Ascending aorta (tissue), 2 donors: Measurements from ENCODE around the gene CEACAM3. TPM values are rescaled to one million over a fixed set of nuclear protein-coding genes. Genes with fewer than 3 reads are reported as not detected.

Experiments used
- DNase-seq, 2 donors: peaks; one replicate each; pipeline ENCODE4 v3.0.0-alpha.2; 2019; ENCODE audit warnings: low spot score in 2 of 2
- H3K27ac ChIP-seq, 2 donors: fragments of 200-600 bp; sonication (generic); one replicate each; pipeline ENCODE4 v1.5.1; 2016 to 2017; ENCODE audit warnings: mild to moderate bottlenecking in 1 of 2
- H3K27me3 ChIP-seq: fragments of 200-600 bp; sonication (generic); one replicate; pipeline ENCODE4 v1.5.1; 2017
- H3K36me3 ChIP-seq, 2 donors: fragments of 200-600 bp; sonication (generic); one replicate each; pipeline ENCODE4 v1.5.1; 2016
- H3K4me1 ChIP-seq, 2 donors: fragments of 200-600 bp; sonication (generic); one replicate each; pipeline ENCODE4 v1.5.1; 2016 to 2017; ENCODE audit warnings: mild to moderate bottlenecking in 1 of 2
- H3K4me3 ChIP-seq, 2 donors: fragments of 200-600 bp; sonication (generic); one replicate each; pipeline ENCODE4 v1.5.1; 2016 to 2017; ENCODE audit warnings: mild to moderate bottlenecking in 1 of 2
- H3K9me3 ChIP-seq, 2 donors: fragments of 200-600 bp; sonication (generic); one replicate each; pipeline ENCODE4 v1.5.1; 2016
- CTCF ChIP-seq, 3 experiments: fragments of 200-600 bp in 2 of 3; fragments of 450-650 bp in 1 of 3; sonication (generic) in 2 of 3; IDR thresholded peaks; one replicate each; pipeline ENCODE4 v1.5.1; 2016 to 2019; ENCODE audit warnings: antibody characterized with exemption in 3 of 3, mild to moderate bottlenecking in 1 of 3, moderate library complexity in 1 of 3
- intact Hi-C: fragments of 100-400 bp; cut with DNase I; formaldehyde crosslinking; loops from one replicate; pipeline ENCODE4 v1.15.1; 2023
- total RNA-seq: library from RNA; depleted of rRNA; stranded (reverse); fragments of >200 nt; gene quantifications from one replicate; pipeline ENCODE4 v1.1.0, GENCODE V29; 2016

CEACAM3 gene
- total RNA-seq, 1 donor from 2014 or later, result not detected

- Histone ChIP-seq H3K27me3 (no peaks in the 10 kb centered on the region), H3K4me3 (no peak overlapping the region), H3K27ac (no peak overlapping the region), H3K9me3 (no peaks in the 10 kb centered on the region), H3K4me1 (no peaks in the 10 kb centered on the region), H3K36me3 (no peaks in the 10 kb centered on the region)
- TF ChIP-seq CTCF (IDR thresholded peaks at IDR 0.05), result no peak
- DNase-seq, result peak in 1 of 2 donors; percentile 25
- intact Hi-C loops, result no loop called here
These were observed 10.8 kb downstream of the CEACAM3 start for GRCh38 chr19:41807176-41807575.

- Histone ChIP-seq H3K27ac (no peak overlapping the region), H3K4me1 (no peaks in the 10 kb centered on the region), H3K27me3 (no peaks in the 10 kb centered on the region), H3K36me3 (no peaks in the 10 kb centered on the region), H3K9me3 (no peaks in the 10 kb centered on the region), H3K4me3 (no peak overlapping the region)
- intact Hi-C loops, result no loop called here
- no peak for DNase-seq
- TF ChIP-seq CTCF (IDR thresholded peaks at IDR 0.05), result no peak
These were observed 12.5 kb downstream of the CEACAM3 start for GRCh38 chr19:41808663-41809566.

- no peak for TF ChIP-seq CTCF (IDR thresholded peaks at IDR 0.05)
- no peaks in the 10 kb centered on the region for H3K36me3 ChIP-seq
- H3K9me3 ChIP-seq, result no peaks in the 10 kb centered on the region
- no peak overlapping the region for H3K4me3 ChIP-seq
- no peak for DNase-seq
- intact Hi-C loops, result no loop called here
- H3K4me1 ChIP-seq, result no peaks in the 10 kb centered on the region
- H3K27me3 ChIP-seq, result no peaks in the 10 kb centered on the region
- no peak overlapping the region for H3K27ac ChIP-seq
These were observed 13.9 kb downstream of the CEACAM3 start for GRCh38 chr19:41810301-41810700.

GRCh38 chr19:41811036-41811435, 14.6 kb downstream of the CEACAM3 start:
- H3K27ac ChIP-seq, result no peak overlapping the region
- no peak for DNase-seq
- H3K4me1 ChIP-seq, result no peaks in the 10 kb centered on the region
- H3K36me3 ChIP-seq, result no peaks in the 10 kb centered on the region
- intact Hi-C loops, result no loop called here
- H3K9me3 ChIP-seq, result no peaks in the 10 kb centered on the region
- no peak overlapping the region for H3K4me3 ChIP-seq
- TF ChIP-seq CTCF (IDR thresholded peaks at IDR 0.05), result no peak
- no peaks in the 10 kb centered on the region for H3K27me3 ChIP-seq

- intact Hi-C loops, result no loop called here
- no peak for DNase-seq
- Histone ChIP-seq H3K4me3 (no peak overlapping the region), H3K27ac (no peak overlapping the region), H3K9me3 (no peaks in the 10 kb centered on the region), H3K4me1 (no peaks in the 10 kb centered on the region), H3K36me3 (no peaks in the 10 kb centered on the region), H3K27me3 (no peaks in the 10 kb centered on the region)
- TF ChIP-seq CTCF (IDR thresholded peaks at IDR 0.05), result no peak
These were observed 15.6 kb downstream of the CEACAM3 start for GRCh38 chr19:41811981-41812380.
